ENCODE measurements around the gene TESMIN.

TESMIN gene

DNA sequence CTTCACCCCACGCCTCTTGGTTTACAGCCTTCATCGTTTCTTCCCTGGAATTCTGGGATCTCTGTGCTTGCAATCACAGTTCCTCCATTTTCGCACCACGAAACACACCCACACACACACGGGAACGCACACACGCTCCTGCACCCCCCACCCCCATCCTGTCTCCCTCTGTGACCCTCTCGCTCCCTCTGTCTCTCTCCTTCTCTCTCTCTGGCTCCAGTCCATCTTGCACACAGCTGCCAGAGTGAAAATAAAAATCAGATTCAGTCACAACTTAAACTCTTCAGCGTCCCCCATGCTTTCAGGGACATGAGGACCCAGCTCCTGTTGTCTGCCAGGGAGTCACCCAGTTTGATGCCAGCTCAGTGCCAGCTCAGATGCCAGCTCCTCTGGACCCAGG lies 64.0 kb downstream of the TESMIN start:
- Histone ChIP-seq H3K27ac (ENCODE audit: low read length) (no peak overlapping the region), H3K9me3 (ENCODE audit: control insufficient read depth, low read depth, low read length) (no peaks in the 10 kb centered on the region), H3K4me1 (ENCODE audit: control insufficient read depth, low read depth, low read length) (peaks cover 9% of the 10 kb centered on the region), H3K9ac (ENCODE audit: low read length) (no peak overlapping the region), H3K27me3 (ENCODE audit: control insufficient read depth, insufficient read depth, low read length) (peaks cover 44% of the 10 kb centered on the region), H3K4me3 (ENCODE audit: low read length) (no peak overlapping the region), H3K36me3 (ENCODE audit: control insufficient read depth, low read depth, low read length) (peaks cover 13% of the 10 kb centered on the region)

DNA sequence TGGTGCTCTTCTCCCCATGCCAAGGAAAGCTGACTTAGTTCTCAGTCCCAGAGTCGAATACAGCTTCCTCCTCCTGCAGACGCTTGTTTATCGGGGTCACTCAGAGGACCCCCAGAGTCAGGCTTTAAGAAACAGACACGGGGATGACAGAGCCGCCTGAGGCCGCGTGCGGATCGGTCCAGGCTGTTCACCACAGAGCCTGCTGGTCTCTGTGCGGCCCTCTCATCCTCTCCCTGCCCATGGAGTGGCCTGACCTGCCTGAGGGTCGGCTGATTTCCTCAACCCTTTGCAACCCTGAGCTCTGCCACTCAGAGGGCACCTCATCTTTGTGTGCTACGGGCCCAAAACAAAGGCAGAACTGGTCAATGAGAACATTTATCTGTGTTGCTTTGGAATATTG lies 64.8 kb downstream of the TESMIN start:
- Histone ChIP-seq H3K9ac (ENCODE audit: low read length) (no peak overlapping the region), H3K4me1 (ENCODE audit: control insufficient read depth, low read depth, low read length) (peaks cover 9% of the 10 kb centered on the region), H3K36me3 (ENCODE audit: control insufficient read depth, low read depth, low read length) (peaks cover 13% of the 10 kb centered on the region), H3K4me3 (ENCODE audit: low read length) (no peak overlapping the region), H3K27ac (ENCODE audit: low read length) (no peak overlapping the region), H3K9me3 (ENCODE audit: control insufficient read depth, low read depth, low read length) (no peaks in the 10 kb centered on the region), H3K27me3 (ENCODE audit: control insufficient read depth, insufficient read depth, low read length) (peaks cover 47% of the 10 kb centered on the region)

- peak overlapping the region; percentile 57 for H3K4me3 ChIP-seq (ENCODE audit: low read length)
- H3K36me3 ChIP-seq (ENCODE audit: control insufficient read depth, low read depth, low read length) = peaks cover 8% of the 10 kb centered on the region
- H3K4me1 ChIP-seq (ENCODE audit: control insufficient read depth, low read depth, low read length) = peaks cover 5% of the 10 kb centered on the region
- no peak overlapping the region for H3K27ac ChIP-seq (ENCODE audit: low read length)
- H3K9ac ChIP-seq (ENCODE audit: low read length) = no peak overlapping the region
- no peaks in the 10 kb centered on the region for H3K9me3 ChIP-seq (ENCODE audit: control insufficient read depth, low read depth, low read length)
- H3K27me3 ChIP-seq (ENCODE audit: control insufficient read depth, insufficient read depth, low read length) = peaks cover 47% of the 10 kb centered on the region
Measured at GRCh38 chr11:68685656-68686380, 65.5 kb downstream of the TESMIN start.

DNA sequence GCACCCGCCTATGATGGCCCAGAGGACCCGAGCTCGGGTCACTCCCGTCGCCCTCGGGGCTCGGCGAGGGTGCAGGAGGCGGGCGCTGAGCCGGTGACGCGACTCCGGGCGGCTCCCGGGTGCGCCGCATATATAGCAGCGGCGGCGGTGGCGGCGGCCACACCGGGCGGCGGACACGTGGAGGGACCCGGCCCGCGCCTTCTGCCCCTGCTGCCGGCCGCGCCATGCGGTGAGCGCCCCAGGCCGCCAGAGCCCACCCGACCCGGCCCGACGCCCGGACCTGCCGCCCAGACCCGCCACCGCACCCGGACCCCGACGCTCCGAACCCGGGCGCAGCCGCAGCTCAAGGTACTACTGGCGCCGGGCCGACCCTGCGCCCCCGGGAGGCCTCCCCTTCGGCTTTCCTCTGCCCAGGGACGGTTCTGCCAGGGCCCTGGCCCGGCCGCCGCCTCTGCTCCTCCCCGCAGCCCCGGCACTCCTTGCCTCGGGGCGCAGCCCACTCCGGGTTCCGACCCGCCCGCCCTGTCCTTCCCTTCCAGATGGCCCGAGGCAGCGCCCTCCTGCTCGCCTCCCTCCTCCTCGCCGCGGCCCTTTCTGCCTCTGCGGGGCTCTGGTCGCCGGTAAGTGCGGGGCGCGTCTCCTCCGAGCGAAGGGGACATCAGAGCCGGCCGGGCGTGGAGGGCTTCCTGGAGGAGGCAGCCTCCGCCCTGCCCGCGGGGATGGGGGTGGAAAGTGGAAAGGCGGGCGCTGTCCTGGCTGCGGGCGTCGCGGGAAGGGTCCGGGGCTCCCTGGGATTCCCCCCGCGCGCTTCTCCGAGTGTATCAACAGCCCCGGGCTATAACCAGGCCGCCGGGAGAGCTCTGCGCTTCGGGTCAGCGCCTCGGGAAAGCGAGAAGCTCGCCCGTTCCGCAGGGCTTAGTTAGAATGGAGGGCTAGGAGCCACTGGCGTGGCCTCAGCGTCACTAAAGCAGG lies 66.6 kb downstream of the TESMIN start, which contains the start of gene GAL:
Gene GAL, plus strand, starts transcription at position 160 of the 972 bp plus-strand sequence. Its CDS starts 380 bp downstream, at position 540.
- Histone ChIP-seq H3K27ac (ENCODE audit: low read length) (no peak within 1 kb of the TSS), H3K4me1 (ENCODE audit: control insufficient read depth, low read depth, low read length) (no peaks in the 10 kb centered on the region), H3K9me3 (ENCODE audit: control insufficient read depth, low read depth, low read length) (no peaks in the 10 kb centered on the region), H3K36me3 (ENCODE audit: control insufficient read depth, low read depth, low read length) (peaks cover 8% of the 10 kb centered on the region), H3K9ac (ENCODE audit: low read length) (peak within 1 kb of the TSS; percentile 48), H3K27me3 (ENCODE audit: control insufficient read depth, insufficient read depth, low read length) (peaks cover 47% of the 10 kb centered on the region), H3K4me3 (ENCODE audit: low read length) (peak within 1 kb of the TSS; percentile 57)

DNA sequence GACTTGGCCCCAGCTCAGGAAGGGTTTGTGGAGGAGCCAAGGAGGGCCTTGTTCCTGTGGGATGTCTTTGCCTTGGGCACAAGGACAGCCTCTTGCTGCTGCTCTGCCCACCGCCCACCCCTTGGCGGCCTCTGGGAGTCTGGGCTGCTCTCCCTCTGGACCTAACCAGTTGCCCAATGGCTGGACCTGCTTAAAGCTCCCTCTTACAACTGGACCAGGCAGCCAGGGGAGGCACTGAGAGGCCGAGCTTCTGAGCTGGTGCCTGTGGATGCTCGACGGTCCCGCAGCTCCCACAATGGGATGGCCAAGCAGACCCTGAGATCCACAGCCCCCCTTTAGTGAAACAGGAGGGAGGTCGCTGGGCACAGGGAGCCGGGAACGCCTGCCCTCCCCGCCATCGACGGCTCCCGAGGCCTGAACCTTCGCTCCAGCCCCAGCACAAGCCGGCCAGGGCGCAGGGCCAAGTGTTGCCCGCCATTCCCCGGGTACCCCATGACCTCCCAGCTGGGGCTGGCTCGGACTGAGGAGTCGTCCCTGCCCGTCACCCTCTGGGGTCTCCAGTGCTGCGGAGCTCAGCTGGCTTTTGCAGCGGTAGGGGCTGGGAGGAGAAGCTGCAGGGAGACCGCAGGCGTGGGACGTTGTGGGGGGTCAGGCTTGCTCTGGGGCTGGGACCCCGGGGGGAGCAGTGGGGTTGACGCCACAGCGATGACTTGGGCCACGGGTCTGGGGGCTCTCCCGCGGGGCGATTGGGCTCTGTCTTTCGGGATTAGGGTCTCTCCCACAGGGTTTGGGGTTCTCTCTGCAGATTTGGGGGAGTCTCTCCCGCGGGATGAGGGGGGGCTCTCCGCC lies 67.6 kb downstream of the TESMIN start:
- Histone ChIP-seq H3K27me3 (ENCODE audit: control insufficient read depth, insufficient read depth, low read length) (peaks cover 47% of the 10 kb centered on the region), H3K4me3 (ENCODE audit: low read length) (peak overlapping the region; percentile 57), H3K36me3 (ENCODE audit: control insufficient read depth, low read depth, low read length) (peaks cover 8% of the 10 kb centered on the region), H3K27ac (ENCODE audit: low read length) (no peak overlapping the region), H3K4me1 (ENCODE audit: control insufficient read depth, low read depth, low read length) (no peaks in the 10 kb centered on the region), H3K9ac (ENCODE audit: low read length) (no peak overlapping the region), H3K9me3 (ENCODE audit: control insufficient read depth, low read depth, low read length) (no peaks in the 10 kb centered on the region)

DNA sequence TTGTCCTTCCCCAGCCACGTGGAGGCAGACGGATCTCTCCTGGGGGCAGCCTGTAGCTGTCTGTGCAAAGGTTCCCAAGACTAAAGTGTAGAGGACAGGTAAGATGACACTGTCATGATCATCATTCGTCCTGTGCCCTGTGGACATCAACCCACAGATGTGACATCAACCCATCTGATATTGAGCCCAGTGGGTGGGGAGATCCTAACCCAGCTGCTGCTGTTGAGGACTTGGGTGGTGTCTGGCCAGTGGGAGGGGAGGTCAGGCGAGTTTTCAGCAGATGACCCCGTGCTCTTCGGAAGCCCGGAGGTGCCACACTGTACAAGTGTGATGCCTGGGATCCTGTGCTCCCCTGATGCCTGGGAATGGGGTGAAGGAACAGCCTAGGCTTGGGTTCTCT lies 68.2 kb downstream of the TESMIN start:
- Histone ChIP-seq H3K27me3 (ENCODE audit: control insufficient read depth, insufficient read depth, low read length) (peaks cover 47% of the 10 kb centered on the region), H3K9ac (ENCODE audit: low read length) (no peak overlapping the region), H3K4me3 (ENCODE audit: low read length) (no peak overlapping the region), H3K9me3 (ENCODE audit: control insufficient read depth, low read depth, low read length) (no peaks in the 10 kb centered on the region), H3K36me3 (ENCODE audit: control insufficient read depth, low read depth, low read length) (peaks cover 8% of the 10 kb centered on the region), H3K27ac (ENCODE audit: low read length) (no peak overlapping the region), H3K4me1 (ENCODE audit: control insufficient read depth, low read depth, low read length) (no peaks in the 10 kb centered on the region)

DNA sequence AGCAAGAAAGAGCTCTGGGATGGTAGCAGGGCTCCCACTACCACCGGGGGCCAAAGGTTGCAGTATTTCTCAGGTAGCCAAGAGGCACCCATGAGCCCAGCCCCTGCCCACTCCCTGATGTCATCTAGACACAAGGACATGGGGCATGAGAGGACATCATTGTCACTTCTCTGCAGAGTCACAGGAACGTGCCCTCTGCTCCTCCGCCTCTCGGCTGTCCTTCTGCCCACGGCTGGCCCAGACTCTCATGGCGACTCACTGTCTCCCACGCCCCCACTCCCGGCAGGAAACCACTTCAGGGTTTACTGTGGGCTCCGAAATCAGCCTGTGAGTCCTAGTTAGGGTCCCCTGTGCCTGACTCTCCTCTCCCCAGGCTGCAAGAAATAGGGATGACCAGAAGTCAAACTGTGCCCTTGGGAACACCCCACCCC lies 68.8 kb downstream of the TESMIN start:
- peaks cover 1% of the 10 kb centered on the region for H3K4me1 ChIP-seq (ENCODE audit: control insufficient read depth, low read depth, low read length)
- no peak overlapping the region for H3K4me3 ChIP-seq (ENCODE audit: low read length)
- no peak overlapping the region for H3K27ac ChIP-seq (ENCODE audit: low read length)
- H3K27me3 ChIP-seq (ENCODE audit: control insufficient read depth, insufficient read depth, low read length) = peaks cover 47% of the 10 kb centered on the region
- H3K9me3 ChIP-seq (ENCODE audit: control insufficient read depth, low read depth, low read length) = no peaks in the 10 kb centered on the region
- no peak overlapping the region for H3K9ac ChIP-seq (ENCODE audit: low read length)
- peaks cover 5% of the 10 kb centered on the region for H3K36me3 ChIP-seq (ENCODE audit: control insufficient read depth, low read depth, low read length)

- H3K4me1 ChIP-seq (ENCODE audit: control insufficient read depth, low read depth, low read length) = peaks cover 3% of the 10 kb centered on the region
- H3K27ac ChIP-seq (ENCODE audit: low read length) = no peak overlapping the region
- no peaks in the 10 kb centered on the region for H3K9me3 ChIP-seq (ENCODE audit: control insufficient read depth, low read depth, low read length)
- H3K9ac ChIP-seq (ENCODE audit: low read length) = no peak overlapping the region
- no peak overlapping the region for H3K4me3 ChIP-seq (ENCODE audit: low read length)
- H3K27me3 ChIP-seq (ENCODE audit: control insufficient read depth, insufficient read depth, low read length) = peaks cover 36% of the 10 kb centered on the region
- H3K36me3 ChIP-seq (ENCODE audit: control insufficient read depth, low read depth, low read length) = no peaks in the 10 kb centered on the region
Measured at GRCh38 chr11:68680541-68681231, 70.6 kb downstream of the TESMIN start.

- Histone ChIP-seq H3K9ac (ENCODE audit: low read length) (no peak overlapping the region), H3K27ac (ENCODE audit: low read length) (no peak overlapping the region), H3K4me1 (ENCODE audit: control insufficient read depth, low read depth, low read length) (peaks cover 3% of the 10 kb centered on the region), H3K36me3 (ENCODE audit: control insufficient read depth, low read depth, low read length) (no peaks in the 10 kb centered on the region), H3K27me3 (ENCODE audit: control insufficient read depth, insufficient read depth, low read length) (peaks cover 10% of the 10 kb centered on the region), H3K9me3 (ENCODE audit: control insufficient read depth, low read depth, low read length) (no peaks in the 10 kb centered on the region), H3K4me3 (ENCODE audit: low read length) (no peak overlapping the region)
Measured at GRCh38 chr11:68678031-68678441, 73.3 kb downstream of the TESMIN start.

DNA sequence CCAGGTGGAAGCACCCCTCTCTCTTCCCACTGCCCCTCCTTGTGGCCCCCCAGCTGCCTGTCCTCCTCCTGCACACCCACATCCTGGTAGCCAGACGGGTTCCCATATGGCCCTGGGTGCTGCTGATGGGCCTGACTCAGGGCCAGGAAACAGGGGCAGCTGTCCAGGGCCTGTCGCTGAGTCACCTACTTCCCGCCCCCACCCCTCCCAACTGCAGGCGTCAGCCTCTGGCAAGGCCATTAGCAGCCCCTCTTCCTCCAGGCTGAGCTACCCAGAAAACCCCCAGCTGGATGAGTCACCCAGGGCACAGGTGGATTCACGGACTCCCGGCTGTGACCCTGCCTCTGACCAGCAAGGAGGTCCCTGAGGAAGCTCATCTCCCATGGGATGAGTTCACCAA lies 73.9 kb downstream of the TESMIN start:
- Histone ChIP-seq H3K27ac (ENCODE audit: low read length) (no peak overlapping the region), H3K9ac (ENCODE audit: low read length) (no peak overlapping the region), H3K4me3 (ENCODE audit: low read length) (no peak overlapping the region), H3K4me1 (ENCODE audit: control insufficient read depth, low read depth, low read length) (peaks cover 3% of the 10 kb centered on the region), H3K27me3 (ENCODE audit: control insufficient read depth, insufficient read depth, low read length) (peaks cover 4% of the 10 kb centered on the region), H3K9me3 (ENCODE audit: control insufficient read depth, low read depth, low read length) (no peaks in the 10 kb centered on the region), H3K36me3 (ENCODE audit: control insufficient read depth, low read depth, low read length) (no peaks in the 10 kb centered on the region)
